Bronchial epithelial cell (primary cell): ENCODE measurements around the gene C2. TPM values are rescaled to one million over a fixed set of nuclear protein-coding genes. Genes with fewer than 3 reads are reported as not detected.
A peak's percentile ranks its signal among the peaks of the same experiment; 100 is the strongest.
"Not testable (repeated sequence)": the region's sequence is repeated elsewhere in the genome, so short reads cannot be mapped to it uniquely, and the experiment has no call there.

Experiments
- DNase-seq: peaks from one replicate; pipeline ENCODE4 v3.0.0-alpha.2; 2010; ENCODE audit warnings: low read depth
- FAIRE-seq: peaks from 2 replicates; lab custom pipeline; 2011; peaks lifted over from hg19 to GRCh38; lab: Jason Lieb, UNC
- H3K27me3 ChIP-seq: 2 replicates; pipeline ENCODE4 v1.5.1; 2011; ENCODE audit warnings: low read length; ENCODE audit not compliant: control insufficient read depth, insufficient read depth
- H3K36me3 ChIP-seq: 2 replicates; pipeline ENCODE4 v1.5.1; 2011; ENCODE audit warnings: low read length; ENCODE audit not compliant: control insufficient read depth, insufficient read depth
- H3K4me3 ChIP-seq: 2 replicates; pipeline ENCODE4 v1.5.1; 2011; ENCODE audit warnings: mild to moderate bottlenecking, low read depth, low read length, control low read depth
- total RNA-seq: library from RNA; depleted of rRNA; stranded (reverse); fragments of >200 nt; gene quantifications from 2 replicates; pipeline ENCODE4 v1.2.1, GENCODE V29; 2014
- TF ChIP-seq, protein P1 (sequence below): IDR thresholded peaks from 2 replicates; pipeline ENCODE4 v1.5.1; 2011; ENCODE audit warnings: mild to moderate bottlenecking, moderate library complexity, low read length, control low read depth, inconsistent platforms; ENCODE audit not compliant: insufficient read depth, severe bottlenecking

C2 gene
- total RNA-seq, 1 donor from 2014 or later, result 0.53 TPM

DNA sequence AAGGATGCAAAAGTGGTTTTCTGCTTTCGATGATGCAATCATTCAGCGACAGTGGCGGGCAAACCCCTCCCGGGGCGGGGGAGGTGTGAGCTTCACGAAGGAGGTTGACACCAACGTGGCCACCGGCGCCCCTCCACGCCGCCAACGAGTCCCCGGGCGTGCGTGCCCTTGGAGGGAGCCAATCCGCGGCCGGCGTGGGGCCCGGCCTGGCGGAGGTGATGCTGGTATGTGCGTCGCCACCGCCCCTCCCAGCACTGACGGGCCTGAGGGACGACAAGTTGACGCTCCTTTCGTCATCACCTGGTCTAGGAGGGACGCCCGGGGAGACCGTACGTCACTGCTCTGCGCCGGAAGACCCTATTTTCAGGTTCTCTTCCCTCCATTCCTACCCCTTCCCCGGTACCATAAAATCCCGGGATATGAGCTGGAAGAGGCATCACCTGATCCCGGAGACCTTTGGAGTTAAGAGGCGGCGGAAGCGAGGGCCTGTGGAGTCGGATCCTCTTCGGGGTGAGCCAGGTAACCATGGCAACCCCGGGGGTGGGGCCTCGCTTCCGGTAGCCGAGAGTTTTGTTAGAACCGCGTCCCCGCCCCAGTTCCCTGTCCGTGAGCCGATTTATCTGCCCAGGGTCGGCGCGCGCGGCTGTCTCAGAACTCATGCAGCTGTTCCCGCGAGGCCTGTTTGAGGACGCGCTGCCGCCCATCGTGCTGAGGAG lies 44.6 kb downstream of the C2 start, which contains the start of gene DXO:
Gene DXO (minus strand): TSS at position 146 of the 716 bp plus-strand sequence. CDS start 463 bp downstream, outside the sequence.
- Histone ChIP-seq H3K36me3 (peaks cover 18% of the 10 kb centered on the region), H3K4me3 (peak within 1 kb of the TSS; percentile 50), H3K27me3 (no peaks in the 10 kb centered on the region)
- DNase-seq (peak; percentile 93), FAIRE-seq (no peak)
- TF ChIP-seq, protein P1, sequence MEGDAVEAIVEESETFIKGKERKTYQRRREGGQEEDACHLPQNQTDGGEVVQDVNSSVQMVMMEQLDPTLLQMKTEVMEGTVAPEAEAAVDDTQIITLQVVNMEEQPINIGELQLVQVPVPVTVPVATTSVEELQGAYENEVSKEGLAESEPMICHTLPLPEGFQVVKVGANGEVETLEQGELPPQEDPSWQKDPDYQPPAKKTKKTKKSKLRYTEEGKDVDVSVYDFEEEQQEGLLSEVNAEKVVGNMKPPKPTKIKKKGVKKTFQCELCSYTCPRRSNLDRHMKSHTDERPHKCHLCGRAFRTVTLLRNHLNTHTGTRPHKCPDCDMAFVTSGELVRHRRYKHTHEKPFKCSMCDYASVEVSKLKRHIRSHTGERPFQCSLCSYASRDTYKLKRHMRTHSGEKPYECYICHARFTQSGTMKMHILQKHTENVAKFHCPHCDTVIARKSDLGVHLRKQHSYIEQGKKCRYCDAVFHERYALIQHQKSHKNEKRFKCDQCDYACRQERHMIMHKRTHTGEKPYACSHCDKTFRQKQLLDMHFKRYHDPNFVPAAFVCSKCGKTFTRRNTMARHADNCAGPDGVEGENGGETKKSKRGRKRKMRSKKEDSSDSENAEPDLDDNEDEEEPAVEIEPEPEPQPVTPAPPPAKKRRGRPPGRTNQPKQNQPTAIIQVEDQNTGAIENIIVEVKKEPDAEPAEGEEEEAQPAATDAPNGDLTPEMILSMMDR, result no peak

DNA sequence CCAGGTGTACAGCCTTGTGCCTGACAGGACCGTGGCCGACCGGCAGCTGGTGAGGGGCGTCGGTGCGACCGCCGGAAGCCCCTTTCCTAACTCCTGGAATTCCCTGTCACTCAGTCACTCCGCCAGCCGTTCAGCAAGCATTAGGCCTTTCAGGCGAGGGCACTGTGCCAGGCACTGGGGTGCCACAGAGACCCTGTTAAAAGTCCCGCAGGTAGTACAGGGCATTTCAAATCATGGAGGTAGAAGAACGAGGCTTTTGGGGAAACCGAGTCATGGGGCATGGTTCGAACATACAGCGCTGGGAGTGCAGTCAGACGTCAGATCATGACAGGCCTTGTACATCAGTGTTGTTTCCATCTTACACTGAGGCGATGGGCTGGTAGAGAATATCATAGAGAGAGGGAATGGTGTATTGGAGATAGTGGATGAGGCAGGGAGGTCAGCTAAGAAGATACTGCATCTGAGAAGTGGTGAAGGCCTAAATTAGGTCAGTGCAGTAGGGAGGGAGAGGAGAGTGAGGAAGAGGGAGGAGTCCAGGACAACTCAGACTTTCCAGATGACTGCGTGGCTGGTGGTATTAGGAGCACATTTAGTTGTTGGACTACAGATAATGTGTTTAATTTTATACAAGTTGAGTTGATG lies 45.3 kb downstream of the C2 start:
- Histone ChIP-seq H3K36me3 (peaks cover 12% of the 10 kb centered on the region), H3K27me3 (no peaks in the 10 kb centered on the region), H3K4me3 (peak overlapping the region; percentile 50)
- TF ChIP-seq, protein P1, result no peak
- FAIRE-seq (no peak), DNase-seq (peak; percentile 38)

DNA sequence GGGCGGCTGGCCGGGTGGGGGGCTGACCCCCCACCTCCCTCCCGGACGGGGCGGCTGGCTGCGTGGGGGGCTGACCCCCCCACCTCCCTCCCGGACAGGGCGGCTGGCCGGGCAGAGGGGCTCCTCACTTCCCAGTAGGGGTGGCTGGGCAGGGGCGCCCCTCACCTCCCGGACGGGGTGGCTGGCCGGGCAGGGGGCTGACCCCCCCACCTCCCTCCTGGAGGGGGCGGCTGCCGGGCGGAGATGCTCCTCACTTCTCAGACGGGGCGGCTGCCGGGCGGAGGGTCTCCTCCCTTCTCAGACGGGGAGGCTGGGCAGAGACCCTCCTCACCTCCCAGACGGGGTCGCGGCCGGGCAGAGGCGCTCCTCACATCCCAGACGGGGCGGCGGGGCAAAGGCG lies 48.5 kb downstream of the C2 start:
- not testable (repeated sequence) for H3K36me3 ChIP-seq, FAIRE-seq, H3K27me3 ChIP-seq, DNase-seq, H3K4me3 ChIP-seq

DNA sequence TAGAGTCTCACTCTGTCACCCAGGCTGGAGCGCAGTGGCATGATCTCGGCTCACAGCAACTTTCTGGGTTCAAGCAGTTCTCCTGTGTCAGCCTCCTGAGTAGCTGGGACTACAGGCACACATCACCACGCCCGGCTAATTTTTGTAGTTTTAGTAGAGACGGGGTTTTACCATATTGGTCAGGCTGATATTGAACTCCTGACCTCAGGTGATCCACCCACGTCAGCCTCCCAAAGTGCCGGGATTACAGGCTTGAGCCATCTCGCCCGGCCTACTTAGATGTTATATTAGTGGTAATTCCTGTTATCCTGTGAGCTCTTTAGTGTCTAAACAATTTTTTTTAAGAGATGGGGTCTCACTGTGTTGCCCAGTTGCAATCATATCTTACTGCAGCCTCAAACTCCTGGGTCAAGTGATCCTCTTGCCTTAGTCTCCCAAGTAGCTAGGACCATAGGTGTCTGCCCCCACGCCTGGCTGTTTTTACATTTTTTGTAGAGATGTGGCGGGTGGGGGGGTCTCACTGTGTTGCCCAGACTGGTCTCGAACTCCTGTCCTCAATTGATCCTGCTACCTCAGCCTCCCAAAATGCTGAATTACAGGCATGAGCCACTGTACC lies 50.4 kb downstream of the C2 start:
- DNase-seq (no peak), FAIRE-seq (no peak)
- Histone ChIP-seq H3K27me3 (no peaks in the 10 kb centered on the region), H3K36me3 (no peaks in the 10 kb centered on the region), H3K4me3 (no peak overlapping the region)
- TF ChIP-seq, protein P1, result no peak

DNA sequence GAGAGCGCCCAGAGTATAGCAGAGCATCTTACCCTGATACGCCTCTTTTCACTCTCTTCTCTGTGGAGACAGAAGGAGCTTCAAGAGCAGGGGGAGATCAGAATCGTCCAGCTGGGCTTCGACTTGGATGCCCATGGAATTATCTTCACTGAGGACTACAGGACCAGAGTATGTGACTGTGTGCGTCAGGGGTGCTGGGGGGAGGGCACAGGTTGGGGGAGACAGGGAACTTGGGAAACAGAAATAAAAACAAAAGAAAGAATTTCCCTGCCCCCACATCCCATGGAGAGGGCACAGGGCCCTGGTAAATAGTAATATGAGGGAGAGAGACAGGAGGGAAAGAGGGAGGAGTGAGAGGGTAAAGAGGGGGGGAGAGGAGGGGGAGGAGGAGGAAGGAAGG lies 51.3 kb downstream of the C2 start:
- Histone ChIP-seq H3K36me3 (no peaks in the 10 kb centered on the region), H3K4me3 (no peak overlapping the region), H3K27me3 (no peaks in the 10 kb centered on the region)
- TF ChIP-seq, protein P1, result no peak
- DNase-seq (no peak), FAIRE-seq (no peak)

DNA sequence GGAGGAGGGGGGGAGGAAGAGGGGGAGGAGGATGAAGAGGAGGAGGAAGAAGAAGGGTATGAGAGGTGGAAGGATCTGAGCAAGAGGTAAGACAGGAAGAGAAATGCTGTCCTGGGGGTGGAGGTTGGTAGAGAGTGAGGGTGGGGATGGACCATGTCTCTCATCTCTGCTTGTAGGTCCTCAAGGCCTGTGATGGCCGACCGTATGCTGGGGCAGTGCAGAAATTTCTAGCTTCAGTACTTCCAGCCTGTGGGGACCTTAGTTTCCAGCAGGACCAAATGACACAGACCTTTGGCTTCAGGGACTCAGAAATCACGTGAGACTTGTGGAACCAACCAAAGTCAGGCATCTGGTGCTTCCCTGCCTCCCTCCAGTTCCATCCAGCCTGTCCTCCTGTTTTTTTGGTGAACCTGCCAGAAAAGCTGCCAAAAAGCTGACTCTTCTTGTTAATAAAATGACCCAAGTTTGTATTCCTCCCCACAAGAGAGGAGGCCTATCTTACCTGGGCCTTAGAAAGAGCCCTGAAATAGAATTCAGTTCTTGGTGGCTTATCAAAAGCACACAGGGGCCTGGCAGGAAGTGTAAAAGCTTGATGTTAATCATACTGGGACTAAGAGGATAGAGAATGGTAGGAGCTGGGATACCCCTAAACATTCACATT lies 51.9 kb downstream of the C2 start:
- TF ChIP-seq, protein P1, result no peak
- DNase-seq, result no peak
- no peak for FAIRE-seq
- no peaks in the 10 kb centered on the region for H3K36me3 ChIP-seq
- H3K4me3 ChIP-seq, result no peak overlapping the region
- no peaks in the 10 kb centered on the region for H3K27me3 ChIP-seq

DNA sequence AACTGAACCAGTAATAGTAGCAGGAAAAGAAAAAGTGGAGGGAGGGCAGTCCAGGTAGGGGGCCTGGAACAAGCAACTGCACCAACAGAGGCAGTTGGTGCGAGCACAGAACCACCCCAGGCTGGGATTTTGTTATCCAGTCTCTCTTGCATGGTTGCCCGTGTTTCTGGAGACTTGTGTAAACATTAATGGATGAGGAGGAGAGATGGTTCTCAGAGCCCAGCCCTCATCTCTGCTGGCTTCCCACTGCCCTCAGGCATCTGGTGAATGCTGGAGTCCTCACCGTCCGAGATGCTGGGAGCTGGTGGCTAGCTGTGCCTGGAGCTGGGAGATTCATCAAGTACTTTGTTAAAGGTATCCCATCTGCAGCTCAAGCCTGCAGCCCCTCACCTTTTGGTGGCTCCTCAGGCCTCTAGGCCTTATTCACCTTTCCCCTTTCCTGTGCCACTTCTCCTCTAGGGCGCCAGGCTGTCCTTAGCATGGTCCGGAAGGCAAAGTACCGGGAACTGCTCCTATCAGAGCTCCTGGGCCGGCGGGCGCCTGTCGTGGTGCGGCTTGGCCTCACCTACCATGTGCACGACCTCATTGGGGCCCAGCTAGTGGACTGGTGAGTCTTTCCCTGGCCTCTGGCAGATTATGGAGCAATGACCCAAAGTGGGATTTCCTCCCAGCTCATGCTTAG lies 52.8 kb downstream of the C2 start:
- H3K27me3 ChIP-seq, H3K4me3 ChIP-seq, FAIRE-seq, DNase-seq, H3K36me3 ChIP-seq: not testable (repeated sequence)

DNA sequence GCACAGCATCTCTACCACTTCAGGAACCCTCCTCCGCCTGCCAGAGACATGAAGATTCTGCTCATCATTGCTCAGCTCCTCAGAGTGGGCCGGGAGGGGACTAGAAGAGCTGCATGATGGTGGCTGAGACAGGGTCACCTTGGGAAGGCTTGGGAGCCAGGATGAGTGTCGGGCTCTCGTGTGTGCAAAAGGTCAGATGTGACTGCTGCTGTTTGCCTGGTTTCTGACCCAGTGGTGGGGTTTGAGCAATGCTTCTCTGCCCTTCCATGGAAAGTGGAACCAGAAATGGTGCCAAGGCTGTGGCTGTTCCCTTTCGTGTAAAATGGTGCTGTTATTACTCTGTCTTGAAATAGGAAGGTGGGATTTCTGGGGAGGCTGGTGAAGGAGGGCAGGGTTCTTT lies 53.5 kb downstream of the C2 start:
- FAIRE-seq, H3K4me3 ChIP-seq, H3K27me3 ChIP-seq, DNase-seq, H3K36me3 ChIP-seq: not testable (repeated sequence)
